Large intestine (tissue), 3 donors: Measurements from ENCODE around the gene GRB2. TPM values are rescaled to one million over a fixed set of nuclear protein-coding genes. Genes with fewer than 3 reads are reported as not detected.
"Not testable (repeated sequence)": the region's sequence is repeated elsewhere in the genome, so short reads cannot be mapped to it uniquely, and the experiment has no call there.

Experiments
- DNase-seq, 2 donors: peaks; one replicate each; pipeline versions ENCODE4 v3.0.0 to v3.0.0-alpha.2; 2013
- H3K27ac ChIP-seq: one replicate; pipeline ENCODE4 v1.5.1; 2013; ENCODE audit warnings: low read length
- H3K27me3 ChIP-seq: 2 replicates; pipeline ENCODE4 v1.6.1; 2013; ENCODE audit warnings: low read length; ENCODE audit not compliant: control insufficient read depth, insufficient read depth
- H3K36me3 ChIP-seq: 2 replicates; pipeline ENCODE4 v1.6.1; 2013; ENCODE audit warnings: low read length; ENCODE audit not compliant: control insufficient read depth, insufficient read depth
- H3K4me1 ChIP-seq: one replicate; pipeline ENCODE4 v1.6.1; 2013; ENCODE audit warnings: low read length; ENCODE audit not compliant: control insufficient read depth, insufficient read depth
- H3K4me3 ChIP-seq: one replicate; pipeline ENCODE4 v1.5.1; 2013; ENCODE audit warnings: low read length
- H3K9me3 ChIP-seq: one replicate; pipeline ENCODE4 v1.6.1; 2013; ENCODE audit warnings: mild to moderate bottlenecking, low read depth, low read length, moderate library complexity; ENCODE audit not compliant: control insufficient read depth
- WGBS: methylation state at CpG from one replicate; pipeline ENCODE4 v1.1.5; 2013; ENCODE audit warnings: low lambda C conversion rate; ENCODE audit not compliant: insufficient coverage; 5-methylcytosine and 5-hydroxymethylcytosine counted together
- polyA plus RNA-seq: library from polyadenylated mRNA; unstranded; fragments of 120-200 nt; gene quantifications from one replicate; pipeline ENCODE4 v1.2.1, GENCODE V29; 2013

Gene GRB2
- polyA plus RNA-seq, 1 donor: 67.7 TPM

GRCh38 chr17:75440738-75441448 lies 35.4 kb upstream of the GRB2 start:
- WGBS: 77% methylated on average over 8 of the region's 10 CpGs
- H3K27me3 ChIP-seq: no peaks in the 10 kb centered on the region
- H3K36me3 ChIP-seq: no peaks in the 10 kb centered on the region
- no peak for DNase-seq
- H3K4me3 ChIP-seq: no peak overlapping the region
- no peaks in the 10 kb centered on the region for H3K9me3 ChIP-seq
- H3K4me1 ChIP-seq: peaks cover 4% of the 10 kb centered on the region
- no peak overlapping the region for H3K27ac ChIP-seq

- H3K36me3 ChIP-seq: no peaks in the 10 kb centered on the region
- peaks cover 7% of the 10 kb centered on the region for H3K4me1 ChIP-seq
- no peak overlapping the region for H3K27ac ChIP-seq
- H3K27me3 ChIP-seq: no peaks in the 10 kb centered on the region
- WGBS: no CpG with 5 or more reads among the region's 2 CpGs
- H3K4me3 ChIP-seq: no peak overlapping the region
- DNase-seq: no peak
- no peaks in the 10 kb centered on the region for H3K9me3 ChIP-seq
Measured at GRCh38 chr17:75439287-75439686, 33.8 kb upstream of the GRB2 start.

DNA sequence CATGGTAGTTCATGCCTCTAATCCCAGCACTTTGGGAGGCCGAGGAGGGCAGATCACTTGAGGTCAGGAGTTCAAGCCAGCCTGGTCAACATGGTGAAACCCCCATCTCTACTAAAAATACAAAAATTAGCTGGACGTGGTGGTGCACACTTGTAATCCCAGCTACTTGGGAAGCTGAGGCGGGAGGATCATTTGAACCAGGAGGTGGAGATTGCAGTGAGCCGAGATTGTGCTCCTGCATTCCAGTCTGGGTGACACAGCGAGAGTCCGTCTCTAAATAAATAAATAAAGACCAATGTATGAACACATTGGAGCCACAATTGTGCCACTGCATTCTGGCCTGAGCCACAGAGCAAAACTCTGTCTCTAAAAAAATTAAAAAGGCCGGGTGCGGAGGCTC lies 31.9 kb upstream of the GRB2 start:
- H3K9me3 ChIP-seq, DNase-seq, H3K4me3 ChIP-seq, H3K4me1 ChIP-seq, H3K27me3 ChIP-seq, H3K27ac ChIP-seq, H3K36me3 ChIP-seq: not testable (repeated sequence)
- no CpG with 5 or more reads among the region's 8 CpGs for WGBS

DNA sequence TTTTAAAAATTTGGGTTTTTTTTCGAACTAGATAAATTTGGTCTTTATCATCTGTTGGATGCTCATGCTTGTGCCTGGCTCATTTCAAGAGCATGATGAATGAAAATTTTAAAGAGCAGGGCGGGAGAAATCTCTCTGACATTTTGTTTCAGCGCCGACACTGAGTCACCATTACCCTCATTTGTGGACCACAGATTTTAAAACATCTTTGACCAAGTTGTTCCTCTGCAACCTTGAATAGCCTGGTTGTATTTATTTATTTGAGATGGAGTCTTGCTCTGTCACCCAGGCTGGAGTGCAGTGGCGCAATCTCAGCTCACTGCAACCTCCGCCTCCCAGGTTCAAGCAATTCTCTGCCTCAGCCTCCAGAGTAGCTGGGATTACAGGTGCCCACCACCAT lies 29.0 kb upstream of the GRB2 start:
- not testable (repeated sequence) for H3K27ac ChIP-seq, H3K4me3 ChIP-seq, DNase-seq, H3K9me3 ChIP-seq, H3K27me3 ChIP-seq, H3K36me3 ChIP-seq
- peaks cover 13% of the 10 kb centered on the region for H3K4me1 ChIP-seq
- no CpG with 5 or more reads among the region's 6 CpGs for WGBS

- DNase-seq: no peak
- no CpG with 5 or more reads among the region's 6 CpGs for WGBS
- no peak overlapping the region for H3K4me3 ChIP-seq
- H3K27me3 ChIP-seq: no peaks in the 10 kb centered on the region
- H3K9me3 ChIP-seq: no peaks in the 10 kb centered on the region
- no peak overlapping the region for H3K27ac ChIP-seq
- H3K36me3 ChIP-seq: no peaks in the 10 kb centered on the region
- H3K4me1 ChIP-seq: peaks cover 13% of the 10 kb centered on the region
Measured at GRCh38 chr17:75433218-75433783, 27.8 kb upstream of the GRB2 start.

DNA sequence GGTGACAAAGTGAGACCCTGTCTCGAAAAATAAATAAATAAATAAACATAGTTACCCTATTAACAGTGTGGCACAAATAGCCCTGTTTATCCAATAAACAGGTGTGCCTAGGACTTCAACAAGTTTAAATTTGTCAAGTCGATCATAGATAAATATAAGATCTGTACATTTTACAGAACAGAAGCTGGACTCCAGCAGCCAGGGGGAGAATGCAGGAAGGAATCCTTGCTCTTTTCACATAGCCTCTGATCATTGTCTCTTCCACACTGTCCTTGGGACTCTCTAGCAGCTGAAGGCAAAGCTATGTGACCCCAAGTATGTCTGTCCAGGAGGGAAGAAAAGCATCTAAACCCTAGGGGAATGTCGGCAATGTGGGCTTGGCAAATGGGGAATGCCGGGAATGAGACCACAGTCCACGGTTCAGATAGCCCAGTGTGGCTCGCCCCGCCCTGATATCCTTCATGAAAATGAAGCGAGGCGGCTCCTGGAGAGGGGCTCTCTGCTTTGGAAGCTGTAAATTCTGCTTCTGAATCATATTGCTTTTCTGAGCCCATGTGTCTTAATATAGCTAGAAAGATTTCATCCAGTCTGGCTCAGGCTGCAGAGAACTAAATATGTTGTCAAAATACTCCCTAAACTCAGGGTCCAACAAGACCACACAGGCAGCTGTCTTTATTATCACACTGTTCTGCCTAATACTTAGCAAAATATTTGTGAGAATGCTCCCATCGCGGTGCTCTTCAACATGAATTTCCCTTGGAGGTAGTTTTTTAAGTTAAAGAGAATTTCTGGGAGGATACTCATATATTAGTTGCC lies 24.9 kb upstream of the GRB2 start:
- H3K4me3 ChIP-seq: no peak overlapping the region
- WGBS: 40% methylated on average over 1 of the region's 11 CpGs
- peak overlapping the region; percentile 55 for H3K27ac ChIP-seq
- H3K27me3 ChIP-seq: no peaks in the 10 kb centered on the region
- no peaks in the 10 kb centered on the region for H3K9me3 ChIP-seq
- H3K36me3 ChIP-seq: no peaks in the 10 kb centered on the region
- peak; percentile 63 to 76 for DNase-seq
- peaks cover 10% of the 10 kb centered on the region for H3K4me1 ChIP-seq

GRCh38 chr17:75428543-75429469 lies 23.3 kb upstream of the GRB2 start:
- H3K4me3 ChIP-seq: no peak overlapping the region
- DNase-seq: peak in 1 of 2 donors; percentile 29
- WGBS: no CpG with 5 or more reads among the region's 17 CpGs
- no peaks in the 10 kb centered on the region for H3K27me3 ChIP-seq
- H3K27ac ChIP-seq: no peak overlapping the region
- H3K9me3 ChIP-seq: no peaks in the 10 kb centered on the region
- H3K36me3 ChIP-seq: no peaks in the 10 kb centered on the region
- peaks cover 10% of the 10 kb centered on the region for H3K4me1 ChIP-seq

GRCh38 chr17:75418531-75418930 lies 13.1 kb upstream of the GRB2 start:
- no peaks in the 10 kb centered on the region for H3K36me3 ChIP-seq
- H3K9me3 ChIP-seq: no peaks in the 10 kb centered on the region
- H3K27ac ChIP-seq: no peak overlapping the region
- peaks cover 16% of the 10 kb centered on the region for H3K4me1 ChIP-seq
- no CpG with 5 or more reads among the region's 5 CpGs for WGBS
- H3K27me3 ChIP-seq: no peaks in the 10 kb centered on the region
- DNase-seq: no peak
- no peak overlapping the region for H3K4me3 ChIP-seq

GRCh38 chr17:75417054-75417580 lies 11.6 kb upstream of the GRB2 start:
- Histone ChIP-seq H3K27me3 (no peaks in the 10 kb centered on the region), H3K36me3 (no peaks in the 10 kb centered on the region), H3K9me3 (no peaks in the 10 kb centered on the region), H3K4me3 (no peak overlapping the region), H3K4me1 (peaks cover 16% of the 10 kb centered on the region), H3K27ac (peak overlapping the region; percentile 79)
- DNase-seq: peak; percentile 74 to 87
- WGBS: no CpG with 5 or more reads among the region's 9 CpGs

DNA sequence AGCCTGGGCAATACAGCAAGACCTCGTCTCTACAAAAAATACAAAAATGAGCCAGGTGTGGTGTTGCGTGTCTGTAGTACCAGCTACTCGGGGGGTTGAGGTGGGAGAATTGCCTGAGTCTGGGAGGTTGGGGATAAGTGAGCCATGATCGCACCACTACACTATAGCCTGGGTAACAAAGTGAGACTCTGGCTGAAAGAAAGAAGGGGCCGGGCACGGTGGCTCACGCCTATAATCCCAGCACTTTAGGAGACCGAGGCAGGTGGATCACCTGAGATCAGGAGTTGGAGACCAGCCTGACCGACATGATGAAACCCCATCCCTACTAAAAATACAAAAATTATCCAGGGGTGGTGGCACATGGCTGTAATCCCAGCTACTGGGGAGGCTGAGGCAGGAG lies 10.5 kb upstream of the GRB2 start:
- H3K27ac ChIP-seq: no peak overlapping the region
- DNase-seq: no peak
- no peaks in the 10 kb centered on the region for H3K9me3 ChIP-seq
- H3K4me1 ChIP-seq: peaks cover 16% of the 10 kb centered on the region
- H3K4me3 ChIP-seq: no peak overlapping the region
- H3K36me3 ChIP-seq: no peaks in the 10 kb centered on the region
- no peaks in the 10 kb centered on the region for H3K27me3 ChIP-seq
- no CpG with 5 or more reads among the region's 9 CpGs for WGBS
